Fibroblast of upper back skin (primary cell): ENCODE data around the gene FAM184A.
"Not testable (repeated sequence)": the region's sequence is repeated elsewhere in the genome, so short reads cannot be mapped to it uniquely, and the experiment has no call there.

Experiments used
- DNase-seq: peaks from one replicate; pipeline ENCODE4 v3.0.0-alpha.2; 2013

The FAM184A gene

DNA sequence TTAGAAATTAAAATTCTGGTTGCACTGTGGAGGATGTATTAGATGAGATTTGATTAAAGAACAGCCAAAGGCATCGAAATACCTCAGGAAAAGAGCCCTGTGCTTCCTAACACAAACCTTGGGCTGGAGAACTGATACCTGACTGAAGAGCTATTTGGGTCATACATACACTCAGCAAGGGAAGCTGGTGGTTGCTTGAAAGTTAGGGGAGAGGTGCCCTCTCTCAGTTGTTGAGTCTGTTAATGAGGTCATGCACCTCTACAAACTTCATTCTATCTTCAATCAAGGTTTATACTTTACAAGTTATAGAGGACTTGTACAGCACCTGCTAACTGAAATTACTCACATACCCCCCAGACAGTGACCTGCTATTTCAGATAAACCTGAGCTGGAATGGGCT lies 25.5 kb downstream of the FAM184A start:
- DNase-seq: no peak

DNA sequence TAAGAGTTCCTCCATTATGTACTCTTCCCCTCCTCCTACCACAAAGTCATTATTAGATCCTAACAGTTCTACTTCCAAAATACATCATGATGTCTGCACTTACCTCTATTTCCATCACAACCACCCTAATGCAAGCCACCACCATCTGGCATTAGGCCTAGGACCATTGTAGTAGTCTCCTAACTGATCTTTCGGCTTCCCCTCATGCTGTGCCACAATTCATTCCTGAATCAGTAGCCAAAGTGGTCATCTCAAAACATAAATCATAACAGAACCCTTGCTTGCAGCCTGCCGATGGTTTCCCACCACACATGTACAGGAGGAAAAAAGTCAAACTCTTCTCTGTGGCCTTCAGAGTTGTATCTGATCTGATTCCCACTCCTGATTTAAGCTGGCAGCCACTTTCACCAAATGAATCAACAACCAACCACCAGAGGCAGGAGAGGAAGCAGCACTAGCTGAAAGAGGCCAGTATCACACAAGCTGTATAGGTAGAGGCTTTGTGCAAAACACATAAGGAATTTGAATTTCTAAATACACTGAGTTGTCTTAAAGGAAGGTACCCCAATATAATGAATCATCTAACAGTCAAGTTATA lies 26.1 kb downstream of the FAM184A start:
- DNase-seq: no peak

DNA sequence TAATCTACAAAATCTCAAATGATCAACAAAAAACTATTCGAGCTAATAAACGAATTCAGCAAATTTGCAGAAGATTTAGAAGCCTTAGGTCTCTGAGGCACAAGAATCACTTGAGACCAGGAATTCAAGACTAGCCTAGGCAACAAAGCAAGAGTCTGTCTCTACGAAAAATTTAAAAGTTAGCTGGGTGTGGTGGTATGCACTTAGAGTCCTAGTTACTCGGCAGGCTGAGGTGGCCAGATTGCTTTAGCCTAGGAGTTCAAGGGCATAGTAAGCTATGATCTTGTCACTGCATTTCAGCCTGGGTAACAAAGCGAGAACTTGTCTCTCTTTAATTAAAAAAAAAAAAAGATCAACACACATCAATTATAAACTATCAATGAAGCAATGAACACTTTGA lies 34.2 kb downstream of the FAM184A start:
- no peak for DNase-seq

DNA sequence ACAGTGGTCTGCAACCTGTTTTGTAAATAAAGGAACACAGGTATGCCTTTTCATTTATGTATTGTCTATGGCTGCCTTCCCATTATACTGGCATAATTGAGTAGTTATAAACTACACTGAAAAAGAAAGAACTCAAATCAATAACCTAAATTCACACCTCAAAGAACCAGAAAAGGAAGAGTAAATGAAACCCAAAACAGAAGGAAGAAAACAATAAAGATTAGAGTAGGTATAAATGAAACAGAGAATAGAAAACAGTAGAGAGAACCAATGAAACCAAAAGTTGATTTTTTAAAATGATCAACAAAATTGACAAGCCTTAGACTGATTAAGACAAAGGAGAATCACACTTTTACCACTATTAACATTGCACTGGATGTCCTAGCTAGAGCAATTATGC lies 34.7 kb downstream of the FAM184A start:
- DNase-seq: no peak

DNA sequence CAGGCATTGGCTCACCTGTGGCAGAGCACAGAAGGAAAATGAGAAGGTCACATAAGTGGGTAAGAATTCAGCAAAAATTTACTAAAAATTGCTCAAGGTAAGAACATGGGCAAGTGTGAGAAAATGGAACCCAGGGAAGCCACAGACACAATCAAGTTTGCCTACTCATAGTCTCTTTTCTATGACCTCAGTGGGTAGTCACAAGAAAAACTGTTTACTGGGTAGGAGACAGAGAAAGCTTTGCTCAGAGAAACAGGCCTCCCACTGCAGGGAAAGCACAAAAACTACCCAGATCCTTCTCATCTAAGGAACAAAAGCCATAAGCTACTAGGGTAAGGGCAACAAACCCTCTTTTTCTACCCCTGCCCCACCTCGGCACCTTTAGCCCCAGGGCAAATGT lies 35.2 kb downstream of the FAM184A start:
- DNase-seq: no peak

DNA sequence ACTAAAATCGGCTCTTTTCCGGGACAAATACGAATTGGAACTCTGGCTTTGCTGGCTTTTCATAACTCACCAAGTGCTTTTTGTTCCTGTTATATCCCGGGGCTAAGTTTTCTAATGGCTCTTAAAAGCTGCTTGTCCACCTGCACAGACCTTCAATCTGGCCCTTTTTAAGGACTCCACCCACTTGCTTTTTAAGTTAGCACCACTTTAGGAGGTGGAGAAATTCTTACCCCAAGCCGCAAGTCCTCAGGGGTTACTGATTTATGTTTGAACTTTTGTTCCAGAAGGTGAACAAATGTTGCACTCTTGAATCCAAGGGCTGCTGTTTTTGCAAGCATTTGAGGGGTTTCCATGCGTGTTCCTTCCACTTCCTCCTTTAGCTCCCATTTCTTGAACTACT lies 37.8 kb downstream of the FAM184A start:
- DNase-seq: no peak

DNA sequence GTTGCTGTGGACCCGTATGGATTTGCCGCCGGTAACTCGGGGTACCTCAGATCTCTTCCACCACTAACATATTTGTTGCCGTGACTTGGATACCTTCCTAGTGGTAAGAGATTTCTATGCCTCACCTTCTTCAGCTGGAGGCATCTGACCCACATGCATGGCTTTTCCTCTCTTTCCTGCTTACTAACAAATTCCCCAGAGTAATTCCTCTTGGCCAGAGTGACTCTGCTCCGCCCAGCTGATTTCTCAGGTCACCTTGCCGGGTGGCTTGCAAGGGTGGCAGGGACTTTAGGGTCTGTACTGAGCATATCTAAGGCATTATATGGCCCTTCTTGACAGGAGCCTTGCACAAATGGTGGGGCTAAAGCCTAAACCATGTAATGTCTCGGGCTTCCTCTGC lies 38.2 kb downstream of the FAM184A start:
- no peak for DNase-seq

DNA sequence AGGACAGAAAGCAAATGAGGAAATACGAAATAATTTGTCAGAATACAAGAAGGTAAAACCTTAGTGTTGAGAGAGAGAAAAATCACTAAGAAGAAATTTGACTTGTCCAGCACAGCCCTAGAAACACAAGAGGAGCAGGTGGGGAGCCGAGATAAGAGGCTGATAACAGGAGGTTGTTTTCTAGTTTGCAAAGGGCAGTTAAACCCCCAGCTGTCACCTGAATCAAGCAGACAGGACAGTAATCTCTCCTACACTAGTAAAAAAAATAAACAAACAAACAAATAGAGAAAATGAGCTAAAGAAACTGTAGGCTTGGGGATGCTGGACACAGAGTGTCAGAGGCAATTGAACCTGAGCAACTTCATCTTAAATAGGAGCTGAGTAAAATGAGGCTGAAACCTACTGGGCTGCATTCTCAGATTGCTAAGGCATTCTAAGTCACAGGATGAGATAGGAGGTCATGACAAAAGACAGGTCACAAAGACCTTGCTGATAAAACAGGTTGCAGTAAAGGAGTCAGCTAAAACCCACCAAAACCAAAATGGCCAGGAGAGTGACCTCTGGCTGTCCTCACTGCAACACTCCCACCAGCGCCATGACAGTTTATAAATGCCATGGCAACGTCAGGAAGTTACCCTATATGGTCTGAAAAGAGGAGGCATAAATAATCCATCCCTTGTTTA lies 40.4 kb downstream of the FAM184A start:
- DNase-seq: no peak

DNA sequence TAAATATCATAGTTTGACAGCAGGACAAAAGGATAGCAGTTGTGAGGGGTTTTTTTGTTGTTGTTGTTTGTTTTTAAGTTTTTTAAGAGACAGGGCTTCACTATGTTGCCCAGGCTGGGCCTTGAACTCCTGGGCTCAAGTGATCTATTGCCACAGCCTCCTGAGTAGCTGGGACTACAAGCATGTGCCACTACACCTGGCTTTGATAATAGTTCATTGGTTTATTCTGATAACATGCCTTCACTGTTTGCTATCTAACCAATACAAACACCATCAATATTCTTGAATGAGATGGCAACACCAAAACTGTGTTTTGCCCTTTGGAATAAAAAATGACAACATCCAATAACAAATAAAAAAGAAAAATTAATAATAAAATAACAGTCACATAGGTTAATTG lies 41.2 kb downstream of the FAM184A start:
- no peak for DNase-seq

DNA sequence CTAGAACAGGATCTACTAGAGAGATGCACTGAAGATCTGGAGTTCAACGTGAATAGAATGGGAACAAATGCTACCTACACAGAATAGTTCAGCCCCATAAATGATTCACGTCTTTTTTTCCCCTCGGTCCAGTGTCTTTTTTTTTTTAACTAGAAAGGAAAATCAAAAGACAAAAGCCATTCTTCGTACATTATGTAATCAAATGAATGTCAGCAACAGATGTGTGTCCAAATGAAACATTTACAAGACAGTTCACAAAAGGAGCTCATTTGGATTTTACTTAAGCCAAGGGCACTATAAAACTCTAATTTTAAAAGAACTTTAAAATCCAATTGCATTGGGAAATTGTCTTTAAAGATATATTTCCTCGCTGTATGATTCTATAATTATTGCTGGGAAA lies 42.4 kb downstream of the FAM184A start:
- no peak for DNase-seq

DNA sequence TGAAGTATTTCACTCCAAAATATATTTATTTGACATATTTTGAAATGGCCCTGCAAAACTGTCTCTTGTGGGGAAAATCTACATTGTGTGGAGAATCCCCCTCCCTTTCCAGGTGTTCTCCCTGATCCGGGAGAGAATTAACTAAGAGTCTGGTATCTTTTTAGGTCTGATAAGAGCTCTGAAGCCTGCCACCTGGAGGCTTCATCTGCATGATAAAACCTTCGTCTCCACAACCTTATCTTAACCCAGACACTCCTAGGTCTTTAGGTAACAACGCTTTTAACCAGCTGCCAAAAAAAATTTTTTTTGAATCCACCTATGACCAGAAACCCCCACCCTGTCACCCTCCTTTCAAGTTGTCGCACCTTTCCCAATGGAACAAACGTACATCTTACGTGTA lies 43.0 kb downstream of the FAM184A start:
- no peak for DNase-seq

DNA sequence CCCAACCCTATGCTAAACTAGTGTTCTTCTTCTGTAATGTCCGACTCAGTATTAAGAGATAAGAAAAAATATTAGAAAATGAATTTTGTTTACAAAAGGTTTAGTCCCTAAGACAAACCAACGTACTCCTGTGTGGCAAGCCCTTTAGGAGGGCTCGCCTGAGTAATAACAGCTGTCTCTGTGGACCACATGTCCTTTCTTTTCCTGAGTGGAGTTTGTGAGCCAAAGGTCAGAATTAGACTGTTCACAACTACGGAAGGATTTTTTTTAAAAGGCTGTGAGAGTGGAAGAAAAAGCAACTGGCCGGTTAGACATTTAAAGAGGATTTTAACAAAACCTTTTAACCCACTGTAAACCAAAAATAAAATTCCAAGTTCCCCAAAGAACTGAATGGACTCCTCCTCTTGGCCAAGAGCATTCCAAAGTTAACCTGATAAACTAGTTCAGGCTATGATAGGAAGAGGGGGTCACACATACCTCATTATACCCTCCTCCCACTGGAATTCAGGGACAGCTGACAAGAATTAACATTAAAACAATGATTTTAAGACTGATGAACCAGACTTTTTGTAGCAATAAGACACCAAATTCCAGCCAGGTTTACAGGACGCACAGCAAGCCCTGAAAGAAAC lies 43.5 kb downstream of the FAM184A start:
- DNase-seq: no peak

DNA sequence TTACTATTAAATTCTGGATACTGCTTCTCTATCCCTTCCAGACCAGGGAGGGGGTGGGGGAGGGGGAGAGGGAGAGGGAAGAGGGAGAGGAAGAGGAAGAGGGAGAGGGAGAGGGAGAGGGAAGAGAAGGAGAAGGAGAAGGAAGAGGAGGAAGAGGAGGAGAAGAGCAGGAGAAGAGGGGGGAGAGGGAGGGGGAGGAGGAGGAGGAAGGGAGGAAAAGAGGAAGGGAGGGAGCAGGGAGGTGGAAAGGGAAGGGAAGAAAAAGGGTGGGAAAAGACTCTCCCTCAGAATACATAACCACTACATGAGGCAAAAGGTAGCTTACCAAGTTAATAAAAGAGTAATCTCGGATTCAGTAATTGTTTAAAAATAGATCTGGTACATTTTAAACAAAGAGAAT lies 46.0 kb downstream of the FAM184A start:
- no peak for DNase-seq

DNA sequence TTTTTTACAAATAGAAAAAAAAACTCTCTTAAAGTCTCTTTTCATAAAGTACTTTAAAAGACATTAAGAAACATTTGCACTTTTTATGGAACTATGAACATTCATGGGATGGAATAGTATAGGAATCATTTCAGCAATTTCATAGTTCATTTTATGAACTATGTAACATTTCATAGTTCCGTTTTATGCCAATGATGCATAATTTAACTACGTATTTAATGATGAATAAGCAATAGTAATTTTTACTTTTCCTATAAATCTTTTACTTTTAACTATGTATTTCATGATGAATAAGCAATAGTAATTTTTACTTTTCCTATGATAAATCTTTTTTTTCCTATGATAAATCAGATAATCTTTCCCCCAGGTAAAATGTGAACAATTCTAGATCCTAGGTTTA lies 47.7 kb downstream of the FAM184A start:
- DNase-seq: no peak

DNA sequence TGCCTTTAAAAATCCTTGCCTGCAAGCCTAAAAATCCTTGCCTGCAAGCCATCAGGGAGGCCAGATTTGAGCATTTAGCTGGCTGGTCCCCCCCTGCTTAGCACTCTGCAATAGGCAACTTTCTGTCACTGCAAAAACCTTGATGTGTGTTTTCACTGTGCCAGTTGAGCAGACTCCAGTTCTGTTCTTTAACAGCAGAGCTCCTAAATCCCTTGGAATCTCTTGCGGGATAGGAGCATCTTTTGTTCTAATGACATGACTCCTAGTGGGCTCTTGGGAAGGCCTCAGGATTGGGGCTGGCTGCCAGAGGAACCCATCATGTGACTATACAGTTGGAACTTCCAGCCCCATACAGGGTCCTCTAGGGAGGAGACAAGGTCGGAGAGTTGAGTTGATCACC lies 50.4 kb downstream of the FAM184A start:
- no peak for DNase-seq

DNA sequence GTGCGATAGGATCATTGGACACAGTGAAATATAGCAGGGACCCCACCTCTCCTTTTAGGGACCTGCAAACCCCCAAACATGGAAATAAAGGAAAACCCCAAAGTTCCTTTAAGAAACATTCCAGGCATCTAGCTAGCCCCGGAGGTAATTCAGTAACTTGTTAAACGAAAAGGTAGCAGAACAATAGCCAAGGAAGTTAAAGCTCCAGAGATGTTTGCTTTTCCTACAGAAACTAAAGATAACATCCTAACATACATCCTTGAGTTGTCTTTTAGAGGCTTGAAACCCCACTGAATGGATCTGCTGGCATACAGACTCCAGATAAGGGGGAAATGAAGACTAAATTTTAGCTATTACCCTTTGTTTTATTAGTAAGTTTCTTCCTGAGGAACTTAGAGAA lies 51.0 kb downstream of the FAM184A start:
- no peak for DNase-seq

DNA sequence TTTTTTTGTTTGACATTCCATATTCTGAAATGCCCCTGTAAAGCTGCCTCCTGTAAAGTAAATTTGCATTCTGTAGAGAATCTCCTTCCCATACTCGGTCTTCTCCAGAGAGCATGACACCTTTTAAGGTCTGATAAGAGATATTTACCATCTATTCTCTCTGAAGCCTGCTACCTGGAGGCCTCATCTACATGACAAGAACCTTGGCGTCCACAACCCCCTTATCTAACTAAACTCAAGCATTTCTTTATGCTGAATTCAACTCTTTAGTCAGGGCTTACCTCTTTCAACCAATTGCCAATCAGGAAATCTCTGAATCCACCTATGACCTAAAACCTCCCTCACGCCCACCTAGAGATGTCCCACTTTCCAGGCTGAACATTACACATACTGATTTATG lies 51.6 kb downstream of the FAM184A start:
- no peak for DNase-seq

DNA sequence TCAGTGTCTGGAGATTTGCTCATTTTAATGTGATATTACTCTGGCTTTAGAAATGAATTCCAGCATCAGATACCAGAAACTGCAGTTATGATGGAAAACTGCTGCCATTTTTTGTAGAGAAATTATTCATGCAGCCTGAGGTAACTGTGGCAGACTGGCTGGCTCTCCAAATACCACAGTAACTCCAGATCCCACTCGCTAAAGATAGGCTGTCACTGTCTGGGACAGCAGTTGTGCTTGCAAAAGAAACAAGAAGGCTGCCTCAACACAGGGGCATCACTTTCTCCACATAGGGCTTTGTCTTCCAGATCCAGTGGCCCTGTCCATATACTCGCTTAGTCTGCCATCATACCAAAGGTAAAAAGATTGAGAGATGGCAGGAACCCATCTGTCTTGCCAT lies 52.7 kb downstream of the FAM184A start:
- DNase-seq: no peak

DNA sequence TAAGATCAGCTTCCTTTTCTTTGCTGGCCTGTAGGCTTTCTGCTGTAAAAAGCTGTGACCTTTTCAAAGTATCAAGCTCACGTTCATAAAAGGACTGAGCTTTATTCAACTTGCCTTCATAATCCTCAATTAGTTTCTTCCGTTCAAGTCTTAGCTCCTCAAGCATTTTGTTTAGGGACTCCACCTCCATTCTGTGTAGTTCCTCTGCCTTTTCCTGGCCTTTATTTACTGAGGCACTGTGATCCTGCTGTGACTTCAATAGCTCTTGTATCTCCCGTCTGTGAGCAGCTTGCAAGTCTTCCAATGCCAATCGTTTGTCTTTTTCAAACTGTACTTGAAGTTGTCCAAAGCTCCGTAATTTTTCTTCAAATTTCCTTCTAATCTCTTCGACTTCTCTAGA lies 54.4 kb downstream of the FAM184A start:
- DNase-seq: no peak

DNA sequence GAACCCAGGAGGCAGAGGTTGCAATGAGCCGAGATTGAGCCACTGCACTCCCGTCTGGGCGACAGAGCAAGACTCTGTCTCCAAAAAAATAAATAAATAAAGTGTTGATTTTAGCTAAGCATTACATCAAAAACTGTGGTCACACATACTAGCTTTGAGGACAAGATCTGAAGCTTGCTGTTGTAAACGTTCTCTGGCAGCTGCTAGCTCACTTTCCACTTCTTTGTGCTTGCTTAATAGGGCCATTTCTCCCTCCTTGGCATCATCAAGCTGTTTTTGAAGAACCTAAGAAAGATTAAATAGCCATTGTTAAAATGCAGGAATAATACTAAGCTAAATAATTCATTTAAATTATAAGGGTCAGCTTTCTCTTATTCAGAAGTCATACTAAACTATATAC lies 55.7 kb downstream of the FAM184A start:
- DNase-seq: no peak

DNA sequence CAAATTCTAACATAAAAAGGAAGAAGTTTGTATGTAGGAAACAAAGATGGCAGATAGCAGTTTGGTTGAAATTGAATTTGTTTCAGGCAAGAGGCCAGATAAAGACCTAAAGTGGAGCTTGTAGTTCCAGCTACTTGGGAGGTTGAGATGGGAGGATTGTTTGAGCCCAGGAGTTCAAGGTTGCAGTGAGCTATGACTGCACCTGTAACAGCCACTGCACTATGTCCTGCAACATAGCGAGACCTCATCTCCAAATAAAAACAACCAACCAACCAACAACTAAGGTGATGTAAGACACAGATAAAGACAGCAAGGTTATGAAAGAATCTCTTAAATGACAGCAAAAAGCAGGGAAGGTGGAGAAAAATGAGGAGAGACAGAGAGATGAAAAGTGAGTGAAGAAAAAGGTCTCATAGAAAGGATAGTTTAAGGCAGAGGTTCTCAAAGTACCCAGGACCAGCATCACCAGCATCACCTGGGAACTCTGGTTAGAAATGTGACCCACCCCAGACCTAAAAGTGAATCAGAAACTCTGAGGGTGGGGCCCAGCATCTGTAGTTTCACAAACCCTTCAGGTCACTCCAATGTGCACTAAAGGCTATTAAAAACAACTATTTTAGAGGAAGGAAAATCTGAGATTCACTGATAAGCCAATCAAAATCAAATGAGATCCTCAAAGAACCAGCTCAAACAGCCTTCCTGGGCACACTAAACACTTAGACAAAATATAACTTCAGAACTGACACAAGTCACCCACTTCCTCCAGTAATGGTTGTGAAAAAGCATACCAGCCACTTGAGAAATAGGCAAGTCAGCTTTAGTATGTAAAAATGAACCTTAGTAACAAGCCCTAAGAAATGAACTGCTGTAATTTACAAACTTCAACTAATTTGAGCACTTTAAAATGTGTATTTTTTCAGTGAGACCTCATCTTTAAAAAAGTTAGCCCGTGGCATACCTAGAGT lies 57.6 kb downstream of the FAM184A start:
- DNase-seq: no peak

DNA sequence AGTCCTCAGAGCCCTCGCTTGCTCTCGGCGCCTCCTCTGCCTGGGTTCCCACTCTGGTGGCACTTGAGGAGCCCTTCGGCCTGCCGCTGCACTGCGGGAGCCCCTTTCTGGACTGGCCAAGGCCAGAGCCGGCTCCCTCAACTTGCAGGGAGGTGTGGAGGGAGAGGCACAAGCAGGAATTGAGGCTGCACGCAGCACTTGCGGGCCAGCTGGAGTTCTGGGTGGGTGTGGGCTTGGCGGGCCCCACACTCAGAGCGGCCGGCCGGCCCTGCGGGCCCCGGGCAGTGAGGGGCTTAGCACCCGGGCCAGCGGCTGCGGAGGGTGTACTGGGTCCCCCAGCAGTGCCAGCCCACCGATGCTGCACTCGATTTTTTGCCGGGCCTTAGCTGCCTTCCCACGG lies 63.3 kb downstream of the FAM184A start:
- DNase-seq: not testable (repeated sequence)

DNA sequence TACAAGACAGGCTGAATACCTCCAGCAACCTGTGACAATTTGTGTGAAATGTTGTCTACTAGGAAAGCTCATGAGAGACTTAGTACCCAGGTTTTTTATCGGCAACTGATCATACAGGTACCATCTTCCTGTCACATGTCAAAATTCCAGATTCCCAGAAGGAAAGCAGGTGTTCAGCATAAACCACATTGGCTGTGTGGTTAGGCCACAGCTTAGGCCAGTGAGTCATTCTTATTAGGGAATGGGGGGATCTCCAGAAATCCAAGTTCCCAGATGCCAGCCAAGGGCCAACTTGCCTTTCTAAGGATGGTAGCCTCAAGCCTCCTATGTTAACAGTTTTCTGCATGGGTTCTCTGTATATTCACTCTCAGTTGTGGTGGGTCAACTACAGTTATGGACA lies 65.9 kb downstream of the FAM184A start:
- no peak for DNase-seq

DNA sequence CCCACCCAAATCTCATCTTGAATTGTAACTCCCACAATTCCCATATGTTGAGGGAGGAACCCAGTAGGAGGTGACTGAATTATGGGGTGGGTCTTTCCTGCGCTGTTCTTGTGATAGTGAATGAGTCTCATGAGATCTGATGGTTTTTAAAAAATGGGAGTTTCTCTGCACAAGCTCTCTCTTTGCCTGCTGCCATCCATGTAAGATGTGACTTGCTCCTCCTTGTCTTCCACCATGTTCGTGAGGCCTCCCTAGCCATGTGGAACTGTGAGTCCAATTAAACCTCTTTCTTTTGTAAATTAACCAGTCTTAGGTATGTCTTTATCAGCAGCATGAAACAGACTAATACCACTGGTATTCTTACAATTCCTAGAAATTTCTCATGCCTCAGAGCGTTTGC lies 69.2 kb downstream of the FAM184A start:
- DNase-seq: not testable (repeated sequence)
